SK-N-SH (cell line): ENCODE results near the gene HOXB8. TPM values are rescaled to one million over a fixed set of nuclear protein-coding genes. Genes with fewer than 3 reads are reported as not detected.

Experiments
- CTCF ChIA-PET: fragments of 300-600, 350-600 bp; formaldehyde crosslinking; extraction: SDS; loops from one replicate; lab custom pipeline; 2021; lab: Yijun Ruan, JAX
- POLR2A ChIA-PET: fragments of 350-600 bp; sonication (Branson Sonifier 250); formaldehyde crosslinking; extraction: SDS; loops from one replicate; lab custom pipeline; 2020; ENCODE audit warnings: antibody characterized with exemption, inconsistent platforms; lab: Yijun Ruan, JAX
- DNase-seq: peaks from one replicate; pipeline ENCODE4 v3.0.0; 2012
- H2AFZ ChIP-seq: fragments of 200-600 bp; sonication (generic); 2 replicates; pipeline ENCODE4 v1.8.1; 2016; ENCODE audit warnings: antibody characterized with exemption, mild to moderate bottlenecking, low read depth
- H3F3A ChIP-seq: fragments of 200-600 bp; sonication (generic); replicated peaks from 2 replicates; pipeline ENCODE3; 2016; ENCODE audit warnings: antibody characterized with exemption, mild to moderate bottlenecking; ENCODE audit not compliant: insufficient read depth
- H3K27ac ChIP-seq, 2 experiments: fragments of 200-500 bp in 1 of 2; fragments of 200-600 bp in 1 of 2; sonication (Bioruptor generic) in 1 of 2; sonication (generic), shearing (Covaris generic) in 1 of 2; 2 replicates each; pipeline versions ENCODE4 v1.5.1 to v1.6.1; 2014 to 2016; ENCODE audit warnings: low read depth in 2 of 2, inconsistent platforms in 1 of 2, low read length in 1 of 2, mild to moderate bottlenecking in 1 of 2, mixed read lengths in 1 of 2
- H3K27me3 ChIP-seq: fragments of 200-600 bp; sonication (generic), shearing (Covaris generic); 2 replicates; pipeline ENCODE4 v1.6.1; 2016; ENCODE audit warnings: mixed run types; ENCODE audit not compliant: insufficient read depth
- H3K36me3 ChIP-seq, 2 experiments: fragments of 200-500 bp in 1 of 2; fragments of 200-600 bp in 1 of 2; sonication (Bioruptor generic) in 1 of 2; sonication (generic) in 1 of 2; replicated peaks in 1 of 2; 2 replicates each; pipeline versions ENCODE3 to v1.5.1; 2014 to 2016; ENCODE audit warnings: low read length in 1 of 2, mild to moderate bottlenecking in 1 of 2; ENCODE audit not compliant: insufficient read depth in 2 of 2, control insufficient read depth in 1 of 2
- H3K4me1 ChIP-seq, 2 experiments: fragments of 200-500 bp in 1 of 2; fragments of 200-600 bp in 1 of 2; sonication (Bioruptor generic) in 1 of 2; sonication (generic), shearing (Covaris generic) in 1 of 2; 2 replicates each; pipeline versions ENCODE4 v1.5.1 to v1.6.1; 2014 to 2016; ENCODE audit warnings: low read depth in 1 of 2, low read length in 1 of 2, mixed run types in 1 of 2; ENCODE audit not compliant: insufficient read depth in 2 of 2, control insufficient read depth in 1 of 2
- H3K4me2 ChIP-seq: fragments of 200-600 bp; sonication (generic), shearing (Covaris generic); 2 replicates; pipeline ENCODE4 v1.6.1; 2017; ENCODE audit warnings: mixed run types
- H3K4me3 ChIP-seq, 2 experiments: fragments of 200-500 bp in 1 of 2; fragments of 200-600 bp in 1 of 2; sonication (Bioruptor generic) in 1 of 2; sonication (generic), shearing (Covaris generic) in 1 of 2; 2 replicates each; pipeline versions ENCODE4 v1.5.1 to v1.8.1; 2014 to 2016; ENCODE audit warnings: low read depth in 2 of 2, inconsistent platforms in 1 of 2, low read length in 1 of 2, mild to moderate bottlenecking in 1 of 2, mixed read lengths in 1 of 2, moderate library complexity in 1 of 2
- H3K79me2 ChIP-seq: fragments of 200-600 bp; sonication (generic); 2 replicates; pipeline ENCODE4 v1.8.1; 2017; ENCODE audit warnings: mild to moderate bottlenecking; ENCODE audit not compliant: insufficient read depth
- H3K9ac ChIP-seq: fragments of 200-600 bp; sonication (generic); 2 replicates; pipeline ENCODE4 v1.6.1; 2017; ENCODE audit warnings: mixed run types
- H3K9me2 ChIP-seq: fragments of 200-600 bp; sonication (generic); 2 replicates; pipeline ENCODE4 v1.6.1; 2017; ENCODE audit warnings: mixed run types
- H3K9me3 ChIP-seq: fragments of 200-600 bp; sonication (generic); 2 replicates; pipeline ENCODE4 v1.6.1; 2017; ENCODE audit warnings: mixed run types, mild to moderate bottlenecking, moderate library complexity
- H4K20me1 ChIP-seq: fragments of 200-600 bp; sonication (generic); 2 replicates; pipeline ENCODE4 v1.6.1; 2017; ENCODE audit warnings: mild to moderate bottlenecking, mixed run types; ENCODE audit not compliant: insufficient read depth
- CTCF ChIP-seq: fragments of 200-600 bp; sonication (generic); IDR thresholded peaks from 2 replicates; pipeline ENCODE4 v1.6.1; 2017; ENCODE audit warnings: antibody characterized with exemption, mild to moderate bottlenecking, moderate library complexity
- ELF1 ChIP-seq: IDR thresholded peaks from 2 replicates; pipeline ENCODE4 v1.4.0; 2012
- EZH2phosphoT487 ChIP-seq: fragments of 200-600 bp; sonication (generic); IDR thresholded peaks from 2 replicates; pipeline ENCODE4 v1.6.1; 2017; ENCODE audit warnings: low read depth, mixed run types, mild to moderate bottlenecking, antibody characterized with exemption, moderate library complexity, borderline replicate concordance
- FOXJ3 ChIP-seq: sonication (generic); formaldehyde crosslinking; IDR thresholded peaks from 2 replicates; pipeline ENCODE4 v1.5.1; 2020; ENCODE audit warnings: mild to moderate bottlenecking, missing genetic modification reagents
- FOXM1 ChIP-seq: IDR thresholded peaks from 2 replicates; pipeline ENCODE4 v1.4.0; 2012; ENCODE audit warnings: low read depth, mild to moderate bottlenecking
- GABPA ChIP-seq: IDR thresholded peaks from 2 replicates; pipeline ENCODE4 v1.4.0; 2012; ENCODE audit warnings: low read depth, mild to moderate bottlenecking
- GATA2 ChIP-seq: sonication (generic); formaldehyde crosslinking; IDR thresholded peaks from 2 replicates; pipeline ENCODE4 v1.5.0; 2020; ENCODE audit warnings: mild to moderate bottlenecking, missing genetic modification reagents
- NFIC ChIP-seq: IDR thresholded peaks from 2 replicates; pipeline ENCODE4 v1.4.0; 2012; ENCODE audit warnings: borderline replicate concordance
- NRF1 ChIP-seq: IDR thresholded peaks from 2 replicates; pipeline ENCODE4 v1.6.1; 2012; ENCODE audit warnings: low read depth, mild to moderate bottlenecking, low read length
- PBX3 ChIP-seq: IDR thresholded peaks from 2 replicates; pipeline ENCODE4; 2012
- POLR2AphosphoS5 ChIP-seq: IDR thresholded peaks from 2 replicates; pipeline ENCODE4 v1.6.1; 2012; ENCODE audit warnings: low read depth, low read length
- RAD21 ChIP-seq: IDR thresholded peaks from 2 replicates; pipeline ENCODE4 v1.6.1; 2012; ENCODE audit warnings: mild to moderate bottlenecking, low read length
- RXRA ChIP-seq: IDR thresholded peaks from 2 replicates; pipeline ENCODE4 v1.4.0; 2012; ENCODE audit warnings: low read depth, mild to moderate bottlenecking, borderline replicate concordance
- TEAD4 ChIP-seq: IDR thresholded peaks from 2 replicates; pipeline ENCODE4 v1.4.0; 2012; ENCODE audit warnings: mild to moderate bottlenecking, borderline replicate concordance; ENCODE audit not compliant: insufficient read depth
- YY1 ChIP-seq: IDR thresholded peaks from 2 replicates; pipeline ENCODE4 v1.4.0; 2012; ENCODE audit warnings: low read depth, mild to moderate bottlenecking
- WGBS: methylation state at CpG from one replicate; pipeline ENCODE4 v1.1.6; 2017; ENCODE audit warnings: low lambda C conversion rate; 5-methylcytosine and 5-hydroxymethylcytosine counted together
- polyA plus RNA-seq, 3 experiments: library from polyadenylated mRNA; depleted of rRNA; stranded (reverse); fragments of >200 nt; gene quantifications; 2 replicates each; pipeline ENCODE4 v1.2.3, GENCODE V29; 2012
- TF ChIP-seq, protein P1 (sequence below): IDR thresholded peaks from 2 replicates; pipeline ENCODE4 v1.4.0; 2012; ENCODE audit warnings: low read depth, borderline replicate concordance

The HOXB8 gene
- polyA plus RNA-seq, 1 of the 3 experiments (the other 2 are of a cell fraction): not detected

DNA sequence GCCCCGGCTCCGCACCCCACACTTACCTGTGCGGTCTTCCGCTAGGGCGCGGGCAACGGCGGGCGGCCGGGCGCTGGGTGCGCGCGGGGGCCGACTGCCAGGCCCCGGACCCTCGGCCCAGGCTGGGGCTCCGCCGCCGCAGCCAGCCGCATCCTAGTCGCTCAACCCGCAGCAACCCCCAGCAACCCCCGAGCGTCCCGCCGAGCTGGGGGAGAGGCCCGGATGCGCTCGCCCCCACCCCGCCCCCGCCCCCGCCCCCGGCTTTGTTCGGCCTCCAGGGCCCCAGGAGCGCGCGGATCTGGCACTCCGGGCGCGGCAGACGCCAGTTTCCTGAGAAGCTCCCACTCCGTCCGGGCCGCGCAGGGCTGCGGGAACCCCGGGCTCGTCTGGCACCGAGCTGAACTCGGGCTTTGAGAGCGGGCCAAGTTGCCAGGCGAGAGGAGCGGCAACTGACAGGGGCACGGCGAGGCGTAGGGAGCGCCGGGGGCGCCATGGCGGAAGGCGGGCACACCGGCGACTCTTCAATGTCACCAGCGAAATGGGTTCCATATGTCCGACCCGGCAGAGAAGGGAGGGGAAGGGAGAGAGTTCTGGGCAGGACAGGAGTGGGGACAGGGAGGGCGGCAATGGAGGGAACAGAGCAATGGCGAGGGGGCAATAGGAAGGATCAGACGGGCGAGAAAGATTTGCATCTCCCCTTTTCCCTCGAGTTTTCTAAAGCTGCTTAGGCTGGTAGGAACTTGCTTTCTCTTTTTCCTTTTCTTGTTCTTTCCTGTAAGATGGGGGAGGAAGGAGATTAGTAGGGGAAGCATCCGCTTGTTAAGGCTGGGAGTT, 50.7 kb downstream of the HOXB8 start:
- Histone ChIP-seq H4K20me1 (peaks cover 4% of the 10 kb centered on the region; the same call in 1 of the 2 replicates), H3K4me3 (no peak overlapping the region), H3K36me3 (no peaks in the 10 kb centered on the region), H3K27me3 (peaks cover 97% of the 10 kb centered on the region), H3K9ac (no peak overlapping the region), H3K9me2 (no peaks in the 10 kb centered on the region), H3F3A (no peaks in the 10 kb centered on the region), H3K4me1 (peaks cover 0 to 2% of the 10 kb centered on the region in 2 experiments; a peak in 1 of 4 replicates), H3K27ac (no peak overlapping the region), H3K9me3 (no peaks in the 10 kb centered on the region), H2AFZ (no peak overlapping the region), H3K79me2 (no peaks in the 10 kb centered on the region), H3K4me2 (no peak overlapping the region; the same call in 1 of the 2 replicates)
- ChIA-PET POLR2A (no interaction called here), CTCF (interaction anchor here (1.0 to 1.1 kb wide), 2 partner anchors 53 to 72 kb away, joined by 3 read pairs; no protein-coding TSS in a partner anchor)
- TF ChIP-seq FOXM1: no peak
- no peak for TF ChIP-seq POLR2AphosphoS5
- TF ChIP-seq FOXJ3 (CRISPR knock-in tag): no peak
- no peak for TF ChIP-seq RXRA
- no peak for TF ChIP-seq CTCF
- no peak for TF ChIP-seq NFIC
- no peak for TF ChIP-seq PBX3
- TF ChIP-seq RAD21: no peak
- no peak for TF ChIP-seq GABPA
- TF ChIP-seq YY1: no peak
- no peak for TF ChIP-seq GATA2 (CRISPR knock-in tag)
- WGBS: 30% methylated on average over 68 of the region's 73 CpGs
- no peak for DNase-seq

DNA sequence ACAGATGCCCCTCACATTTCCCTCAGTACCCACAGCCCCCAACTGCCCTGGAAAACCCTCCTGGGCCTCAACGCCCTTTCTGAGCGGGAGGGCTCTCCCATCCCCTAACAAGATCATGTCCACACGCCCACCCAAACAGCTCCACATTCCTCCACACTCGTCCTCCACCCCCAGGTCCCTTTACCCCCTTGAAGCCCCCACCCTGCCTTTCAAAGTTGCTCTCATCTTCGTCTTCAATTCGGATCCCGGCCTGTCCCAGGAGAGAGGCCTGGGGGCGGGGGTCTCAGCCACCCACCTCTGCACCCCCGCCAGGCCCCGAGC, 51.3 kb downstream of the HOXB8 start:
- Histone ChIP-seq H3K4me2 (no peak overlapping the region), H3K27me3 (peaks cover 97% of the 10 kb centered on the region), H3K4me1 (peaks cover 0 to 2% of the 10 kb centered on the region in 2 experiments; a peak in 1 of 4 replicates), H2AFZ (no peak overlapping the region), H3K9me2 (no peaks in the 10 kb centered on the region), H3F3A (no peaks in the 10 kb centered on the region), H3K36me3 (no peaks in the 10 kb centered on the region), H3K9ac (no peak overlapping the region), H3K79me2 (no peaks in the 10 kb centered on the region), H4K20me1 (peaks cover 4% of the 10 kb centered on the region; the same call in 1 of the 2 replicates), H3K9me3 (no peaks in the 10 kb centered on the region), H3K4me3 (no peak overlapping the region)
- ChIA-PET CTCF (interaction anchor here (0.7 to 1.1 kb wide), 2 partner anchors 29 to 71 kb away, joined by 3 to 4 read pairs; no protein-coding TSS in a partner anchor), POLR2A (no interaction called here)
- DNase-seq: no peak
- 21% methylated on average over 10 of the region's 10 CpGs for WGBS
- TF ChIP-seq NRF1: no peak
- no peak for TF ChIP-seq TEAD4
- no peak for TF ChIP-seq EZH2phosphoT487
- TF ChIP-seq, protein P1, sequence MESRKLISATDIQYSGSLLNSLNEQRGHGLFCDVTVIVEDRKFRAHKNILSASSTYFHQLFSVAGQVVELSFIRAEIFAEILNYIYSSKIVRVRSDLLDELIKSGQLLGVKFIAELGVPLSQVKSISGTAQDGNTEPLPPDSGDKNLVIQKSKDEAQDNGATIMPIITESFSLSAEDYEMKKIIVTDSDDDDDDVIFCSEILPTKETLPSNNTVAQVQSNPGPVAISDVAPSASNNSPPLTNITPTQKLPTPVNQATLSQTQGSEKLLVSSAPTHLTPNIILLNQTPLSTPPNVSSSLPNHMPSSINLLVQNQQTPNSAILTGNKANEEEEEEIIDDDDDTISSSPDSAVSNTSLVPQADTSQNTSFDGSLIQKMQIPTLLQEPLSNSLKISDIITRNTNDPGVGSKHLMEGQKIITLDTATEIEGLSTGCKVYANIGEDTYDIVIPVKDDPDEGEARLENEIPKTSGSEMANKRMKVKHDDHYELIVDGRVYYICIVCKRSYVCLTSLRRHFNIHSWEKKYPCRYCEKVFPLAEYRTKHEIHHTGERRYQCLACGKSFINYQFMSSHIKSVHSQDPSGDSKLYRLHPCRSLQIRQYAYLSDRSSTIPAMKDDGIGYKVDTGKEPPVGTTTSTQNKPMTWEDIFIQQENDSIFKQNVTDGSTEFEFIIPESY: no peak
- TF ChIP-seq ELF1: no peak
- TF ChIP-seq, all 33 proteins: peak for 0
- no peak overlapping the region for H3K27ac ChIP-seq
